Brain pericyte (primary cell): ENCODE data around the gene FXYD6.

Experiments
- DNase-seq: peaks from one replicate; pipeline ENCODE4 v3.0.0-alpha.2; 2012; ENCODE audit warnings: low read depth, low spot score

The FXYD6 gene

GRCh38 chr11:117849781-117850414 is 26.6 kb downstream of the FXYD6 start:
- no peak for DNase-seq

GRCh38 chr11:117843666-117844484 is 32.6 kb downstream of the FXYD6 start:
- no peak for DNase-seq

GRCh38 chr11:117842131-117842941 is 34.1 kb downstream of the FXYD6 start:
- DNase-seq = no peak

- no peak for DNase-seq
Measured at GRCh38 chr11:117841551-117842031, 34.9 kb downstream of the FXYD6 start.

GRCh38 chr11:117840881-117841550 is 35.4 kb downstream of the FXYD6 start:
- no peak for DNase-seq

- no peak for DNase-seq
Measured at GRCh38 chr11:117839936-117840813, 36.3 kb downstream of the FXYD6 start.

GRCh38 chr11:117839380-117839881 is 37.0 kb downstream of the FXYD6 start:
- DNase-seq = no peak

GRCh38 chr11:117838901-117839300 is 37.6 kb downstream of the FXYD6 start:
- no peak for DNase-seq

- DNase-seq = no peak
Measured at GRCh38 chr11:117837791-117838190, 38.7 kb downstream of the FXYD6 start.

- no peak for DNase-seq
Measured at GRCh38 chr11:117837070-117837776, 39.2 kb downstream of the FXYD6 start.

GRCh38 chr11:117836077-117836960 is 40.1 kb downstream of the FXYD6 start:
- no peak for DNase-seq

- no peak for DNase-seq
Measured at GRCh38 chr11:117835576-117835975, 40.9 kb downstream of the FXYD6 start.

- no peak for DNase-seq
Measured at GRCh38 chr11:117834838-117835443, 41.5 kb downstream of the FXYD6 start.

GRCh38 chr11:117834068-117834810 is 42.2 kb downstream of the FXYD6 start:
- DNase-seq = no peak

- DNase-seq = no peak
Measured at GRCh38 chr11:117833401-117833891, 43.0 kb downstream of the FXYD6 start.

GRCh38 chr11:117832511-117832910 is 43.9 kb downstream of the FXYD6 start:
- DNase-seq = no peak

GRCh38 chr11:117831661-117832415 is 44.6 kb downstream of the FXYD6 start:
- no peak for DNase-seq
